HCT116 (cell line): ENCODE results near the gene PGRMC2. TPM values are rescaled to one million over a fixed set of nuclear protein-coding genes. Genes with fewer than 3 reads are reported as not detected.
"Not testable (repeated sequence)": the region's sequence is repeated elsewhere in the genome, so short reads cannot be mapped to it uniquely, and the experiment has no call there.

Source experiments
- ATAC-seq: fragments of 200-7000 bp; cut with Tn5 transposase; 2 replicates; pipeline ENCODE4 v1.9.1; 2020; ENCODE audit warnings: mild to moderate bottlenecking, moderate library complexity
- BruUV-seq: library from RNA; stranded (reverse); fragments of 400-500 nt; replicated peaks from 2 replicates; lab custom pipeline; 2021; lab: Mats Ljungman, UMichigan
- CTCF ChIA-PET: fragments of 300-600 bp; sonication (Branson Sonifier 250); formaldehyde crosslinking; loops from one replicate; lab custom pipeline; 2021; ENCODE audit warnings: antibody characterized with exemption; lab: Charles Lee
- POLR2A ChIA-PET: fragments of 300-600, 350-600 bp; sonication (Branson Sonifier 250); formaldehyde crosslinking; loops from one replicate; lab custom pipeline; 2021; ENCODE audit warnings: antibody characterized with exemption; lab: Charles Lee
- RAD21 ChIA-PET, 2 experiments: fragments of 300-600 bp; sonication (Branson Sonifier 250); formaldehyde crosslinking; loops; one replicate each; lab custom pipeline; 2023; ENCODE audit warnings: low total read pairs in 2 of 2; ENCODE audit not compliant: uncharacterized antibody in 2 of 2, unreplicated experiment in 2 of 2, low non-redundant PET in 1 of 2; lab: Charles Lee
- DNase-seq: peaks from one replicate; pipeline ENCODE4 v3.0.0-alpha.2; 2010; ENCODE audit warnings: low read depth, low spot score
- H2AFZ ChIP-seq: fragments of 200-600 bp; shearing (Covaris generic), sonication (generic); 2 replicates; pipeline ENCODE4 v1.6.1; 2017; ENCODE audit warnings: low read depth, mixed run types, mixed read lengths, antibody characterized with exemption, low read length; ENCODE audit not compliant: poor library complexity, severe bottlenecking
- H3K27ac ChIP-seq: 2 replicates; pipeline ENCODE4 v1.5.1; 2012; ENCODE audit warnings: low read depth, low read length
- H3K27me3 ChIP-seq: fragments of 200-600 bp; sonication (generic); 2 replicates; pipeline ENCODE4 v1.6.1; 2016; ENCODE audit warnings: mixed run types, low read length, mixed read lengths; ENCODE audit not compliant: insufficient read depth
- H3K36me3 ChIP-seq, 2 experiments: fragments of 200-500 bp in 1 of 2; fragments of 200-600 bp in 1 of 2; sonication (Bioruptor generic) in 1 of 2; sonication (generic) in 1 of 2; 2 replicates each; pipeline versions ENCODE4 v1.5.1 to v1.6.1; 2014 to 2016; ENCODE audit warnings: low read length in 2 of 2, inconsistent platforms in 1 of 2, mixed read lengths in 1 of 2, mixed run types in 1 of 2; ENCODE audit not compliant: insufficient read depth in 2 of 2, control insufficient read depth in 1 of 2
- H3K4me1 ChIP-seq, 2 experiments: fragments of 200-600 bp in 1 of 2; sonication (generic) in 1 of 2; 2 replicates each; pipeline versions ENCODE4 v1.5.1 to v1.6.1; 2012 to 2017; ENCODE audit warnings: low read length in 2 of 2, inconsistent platforms in 1 of 2, mild to moderate bottlenecking in 1 of 2, mixed read lengths in 1 of 2, mixed run types in 1 of 2, moderate library complexity in 1 of 2; ENCODE audit not compliant: insufficient read depth in 2 of 2, control insufficient read depth in 1 of 2
- H3K4me2 ChIP-seq: fragments of 200-600 bp; sonication (generic); 2 replicates; pipeline ENCODE4 v1.6.1; 2017; ENCODE audit warnings: mixed run types, low read length, mixed read lengths
- H3K4me3 ChIP-seq, 2 experiments: fragments of 200-600 bp in 1 of 2; sonication (generic) in 1 of 2; replicated peaks in 1 of 2; 2 replicates each; pipeline ENCODE4 v1.5.1; 2011 to 2016; ENCODE audit warnings: low read length in 2 of 2, control low read depth in 1 of 2, low read depth in 1 of 2, mild to moderate bottlenecking in 1 of 2, mixed read lengths in 1 of 2, mixed run types in 1 of 2
- H3K79me2 ChIP-seq: fragments of 200-600 bp; sonication (generic); 2 replicates; pipeline ENCODE4 v1.6.1; 2017; ENCODE audit warnings: mild to moderate bottlenecking, mixed run types, low read length, moderate library complexity, mixed read lengths; ENCODE audit not compliant: insufficient read depth
- H3K9ac ChIP-seq: fragments of 200-600 bp; sonication (generic); 2 replicates; pipeline ENCODE4 v1.6.1; 2016; ENCODE audit warnings: low read length, mixed read lengths
- H3K9me2 ChIP-seq: fragments of 200-600 bp; sonication (generic), shearing (Covaris generic); 2 replicates; pipeline ENCODE4 v1.6.1; 2017; ENCODE audit warnings: mixed run types, mild to moderate bottlenecking, moderate library complexity; ENCODE audit not compliant: insufficient read depth
- H3K9me3 ChIP-seq, 2 experiments: fragments of 200-500 bp in 1 of 2; fragments of 200-600 bp in 1 of 2; sonication (Bioruptor generic) in 1 of 2; sonication (generic) in 1 of 2; 2 replicates each; pipeline ENCODE4 v1.6.1; 2014 to 2017; ENCODE audit warnings: low read length in 2 of 2, mixed read lengths in 2 of 2, inconsistent platforms in 1 of 2, low read depth in 1 of 2, mild to moderate bottlenecking in 1 of 2, mixed run types in 1 of 2, moderate library complexity in 1 of 2; ENCODE audit not compliant: control insufficient read depth in 1 of 2, insufficient read depth in 1 of 2
- H4K20me1 ChIP-seq: fragments of 200-600 bp; sonication (generic), shearing (Covaris generic); 2 replicates; pipeline ENCODE4 v1.6.1; 2017; ENCODE audit warnings: mixed run types, mild to moderate bottlenecking, moderate library complexity; ENCODE audit not compliant: insufficient read depth
- ATF3 ChIP-seq: IDR thresholded peaks from 2 replicates; pipeline ENCODE4 v1.6.1; 2012
- CBX3 ChIP-seq: IDR thresholded peaks from 2 replicates; pipeline ENCODE4 v1.6.1; 2012; ENCODE audit warnings: low read depth
- CTCF ChIP-seq, 3 experiments: fragments of 200-600 bp in 1 of 3; sonication (generic) in 1 of 3; IDR thresholded peaks in 2 of 3; conservative IDR thresholded peaks in 1 of 3; 2 replicates each; pipeline ENCODE4 v1.5.1; 2012 to 2017; ENCODE audit warnings: low read depth in 2 of 3, low read length in 2 of 3, antibody characterized with exemption in 1 of 3, borderline replicate concordance in 1 of 3, control low read depth in 1 of 3, mild to moderate bottlenecking in 1 of 3, mixed read lengths in 1 of 3, mixed run types in 1 of 3, moderate library complexity in 1 of 3; ENCODE audit not compliant: insufficient read depth in 1 of 3
- ELF1 ChIP-seq: IDR thresholded peaks from 2 replicates; pipeline ENCODE4 v1.6.1; 2012; ENCODE audit warnings: low read depth, borderline replicate concordance
- EZH2 ChIP-seq: fragments of 200-600 bp; sonication (generic); IDR thresholded peaks from 2 replicates; pipeline ENCODE4 v1.6.1; 2017; ENCODE audit warnings: antibody characterized with exemption, mixed run types
- FOSL1 ChIP-seq: IDR thresholded peaks from 2 replicates; pipeline ENCODE4 v1.6.1; 2012; ENCODE audit warnings: low read depth
- JUND ChIP-seq: IDR thresholded peaks from 2 replicates; pipeline ENCODE4 v1.6.1; 2012
- MAX ChIP-seq: IDR thresholded peaks from 2 replicates; pipeline ENCODE4 v1.6.1; 2012
- RAD21 ChIP-seq: IDR thresholded peaks from 2 replicates; pipeline ENCODE4 v1.6.1; 2012; ENCODE audit warnings: low read depth, mild to moderate bottlenecking
- SIN3A ChIP-seq: IDR thresholded peaks from 2 replicates; pipeline ENCODE4 v1.6.1; 2012; ENCODE audit warnings: low read depth
- SP1 ChIP-seq: IDR thresholded peaks from 2 replicates; pipeline ENCODE4 v1.6.1; 2012; ENCODE audit warnings: low read depth
- SRF ChIP-seq: IDR thresholded peaks from 2 replicates; pipeline ENCODE4 v1.6.1; 2012; ENCODE audit warnings: low read depth
- YY1 ChIP-seq: IDR thresholded peaks from 2 replicates; pipeline ENCODE4 v1.6.1; 2011; ENCODE audit warnings: low read length, low read depth, moderate library complexity, mild to moderate bottlenecking; ENCODE audit not compliant: insufficient replicate concordance; ENCODE audit errors: extremely low read depth
- intact Hi-C: fragments of 100-400 bp; cut with micrococcal nuclease; formaldehyde crosslinking; loops from 2 replicates; pipeline ENCODE4 v1.10.0; 2022
- total RNA-seq: library from RNA; stranded (reverse); gene quantifications from one replicate; pipeline ENCODE4 v1.2.1, GENCODE V29; 2021; ENCODE audit not compliant: unreplicated experiment

Gene PGRMC2
- total RNA-seq, 1 experiment from 2014 or later: 52.3 TPM

- CTCF ChIA-PET: no interaction called here
- intact Hi-C loops: no loop called here
- no peaks in the 10 kb centered on the region for H3K79me2 ChIP-seq
- no peaks in the 10 kb centered on the region for H3K36me3 ChIP-seq
- TF ChIP-seq CBX3: no peak
- TF ChIP-seq SIN3A: no peak
- no peak for TF ChIP-seq RAD21
- TF ChIP-seq CTCF (IDR thresholded peaks at IDR 0.05 in 2 of 3, conservative IDR thresholded peaks at IDR 0.05 in 1 of 3; ENCODE audit: borderline replicate concordance in 1 of 3, insufficient read depth in 1 of 3, low read depth in 2 of 3, low read length in 2 of 3): no peak
- TF ChIP-seq ATF3: no peak
- no peak for TF ChIP-seq EZH2
- TF ChIP-seq SRF: no peak
- no peak for TF ChIP-seq JUND
- TF ChIP-seq SP1: no peak
- TF ChIP-seq YY1: no peak
- no peak for TF ChIP-seq FOSL1
- TF ChIP-seq MAX: no peak
- no peak for TF ChIP-seq ELF1
- TF ChIP-seq, all 23 proteins: peak for 0
- no TSS peak for BruUV-seq
- no peak for DNase-seq
- Histone ChIP-seq H4K20me1 (no peaks in the 10 kb centered on the region), H3K27ac (no peak overlapping the region), H3K4me3 (no peak overlapping the region), H3K9me3 (peaks cover 0 to 6% of the 10 kb centered on the region in 2 experiments; a peak in 1 of 4 replicates), H3K9me2 (no peaks in the 10 kb centered on the region), H3K4me1 (no peaks in the 10 kb centered on the region), H3K4me2 (no peak overlapping the region), H3K27me3 (no peaks in the 10 kb centered on the region), H2AFZ (no peak overlapping the region), H3K9ac (no peak overlapping the region)
- ChIA-PET POLR2A (no interaction called here), RAD21 (no interaction called here)
- ATAC-seq: no peak
These were observed 39.7 kb downstream of the PGRMC2 start for GRCh38 chr4:128247906-128248305.

GRCh38 chr4:128245391-128245790 is 42.2 kb downstream of the PGRMC2 start:
- RAD21 ChIA-PET, H3K9me3 ChIP-seq, H3K27ac ChIP-seq, H3K9ac ChIP-seq, ATAC-seq, H3K4me1 ChIP-seq, BruUV-seq, H3K9me2 ChIP-seq, H3K36me3 ChIP-seq, H3K4me3 ChIP-seq, H4K20me1 ChIP-seq, DNase-seq, POLR2A ChIA-PET, H2AFZ ChIP-seq, H3K79me2 ChIP-seq, H3K27me3 ChIP-seq, H3K4me2 ChIP-seq, CTCF ChIA-PET, intact Hi-C loops: not testable (repeated sequence)
